Activated B cell treated with CpG ODN at 0.5 μM for 24 hours (primary cell): ENCODE data around the gene SART1. TPM values are rescaled to one million over a fixed set of nuclear protein-coding genes. Genes with fewer than 3 reads are reported as not detected.

Experiments used
- ATAC-seq: fragments of 200-7000 bp; cut with Tn5 transposase; one replicate; pipeline ENCODE4 v1.10.0; 2021; ENCODE audit warnings: low read depth, mild to moderate bottlenecking, moderate library complexity
- CTCF ChIA-PET: fragments of 350-600 bp; sonication (Branson Sonifier 250); formaldehyde crosslinking; loops from one replicate; lab custom pipeline; 2021; ENCODE audit warnings: antibody characterized with exemption; lab: Charles Lee
- POLR2A ChIA-PET: fragments of 350-600 bp; sonication (Branson Sonifier 250); formaldehyde crosslinking; loops from one replicate; lab custom pipeline; 2021; ENCODE audit warnings: antibody characterized with exemption; lab: Charles Lee
- DNase-seq: peaks from one replicate; pipeline ENCODE4 v3.0.0; 2022
- H3K27ac Mint-ChIP-seq: one replicate; pipeline ENCODE4 v1.8.0; 2020; ENCODE audit warnings: mixed read lengths
- H3K27me3 Mint-ChIP-seq: one replicate; pipeline ENCODE4 v1.8.0; 2021; ENCODE audit warnings: mixed read lengths
- H3K36me3 Mint-ChIP-seq: one replicate; pipeline ENCODE4 v1.8.0; 2021; ENCODE audit warnings: low read depth, mixed read lengths
- H3K4me1 Mint-ChIP-seq: one replicate; pipeline ENCODE4 v1.8.0; 2021; ENCODE audit warnings: mixed read lengths
- H3K4me3 Mint-ChIP-seq: one replicate; pipeline ENCODE4 v1.8.0; 2020; ENCODE audit warnings: mild to moderate bottlenecking, mixed read lengths
- H3K9me3 Mint-ChIP-seq: one replicate; pipeline ENCODE4 v1.8.0; 2020; ENCODE audit warnings: mixed read lengths
- intact Hi-C: fragments of 100-400 bp; cut with micrococcal nuclease; formaldehyde crosslinking; loops from one replicate; pipeline ENCODE4 v1.15.1; 2024
- total RNA-seq: library from RNA; stranded (reverse); gene quantifications from 2 replicates; pipeline ENCODE4 v1.2.3, GENCODE V29; 2022
- TF ChIP-seq, protein P1 (sequence below): fragments of 200-600 bp; IDR thresholded peaks from one replicate; pipeline ENCODE4 v1.8.0; 2022; ENCODE audit warnings: antibody characterized with exemption, mild to moderate bottlenecking

SART1 gene
- total RNA-seq, 1 donor from 2014 or later, result 86.6 TPM

DNA sequence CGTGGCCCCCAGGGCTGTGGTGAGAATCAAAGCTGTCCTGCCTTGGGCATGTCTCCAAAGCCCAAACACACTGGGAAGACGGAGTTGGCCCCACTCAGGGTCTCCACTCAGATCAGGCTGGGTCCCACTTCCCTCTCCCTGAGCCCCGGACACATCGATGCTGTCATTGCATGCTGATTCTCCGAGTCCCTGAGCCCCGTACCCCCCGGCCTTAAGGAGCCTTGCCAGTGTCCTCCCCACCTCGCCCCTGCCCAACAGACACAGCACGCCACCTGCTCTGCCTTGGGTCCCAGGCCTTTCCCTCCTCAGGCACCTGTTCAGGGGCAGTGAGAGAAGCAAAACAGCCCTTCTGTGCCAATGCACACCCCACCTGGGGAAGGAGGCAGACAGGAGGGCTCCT, 25.8 kb downstream of the SART1 start:
- CTCF ChIA-PET, result interaction anchor here (1.4 to 6.1 kb wide), 3 partner anchors 97 to 207 kb away, joined by 5 to 67 read pairs (median 11); partner anchors contain the start of gene CCDC85B
- intact Hi-C loops, result no loop called here
- Mint-ChIP-seq H3K27me3 (no peaks in the 10 kb centered on the region), H3K27ac (no peak overlapping the region), H3K9me3 (no peaks in the 10 kb centered on the region), H3K36me3 (peaks cover 11% of the 10 kb centered on the region), H3K4me1 (peaks cover 5% of the 10 kb centered on the region), H3K4me3 (no peak overlapping the region)
- TF ChIP-seq, protein P1, sequence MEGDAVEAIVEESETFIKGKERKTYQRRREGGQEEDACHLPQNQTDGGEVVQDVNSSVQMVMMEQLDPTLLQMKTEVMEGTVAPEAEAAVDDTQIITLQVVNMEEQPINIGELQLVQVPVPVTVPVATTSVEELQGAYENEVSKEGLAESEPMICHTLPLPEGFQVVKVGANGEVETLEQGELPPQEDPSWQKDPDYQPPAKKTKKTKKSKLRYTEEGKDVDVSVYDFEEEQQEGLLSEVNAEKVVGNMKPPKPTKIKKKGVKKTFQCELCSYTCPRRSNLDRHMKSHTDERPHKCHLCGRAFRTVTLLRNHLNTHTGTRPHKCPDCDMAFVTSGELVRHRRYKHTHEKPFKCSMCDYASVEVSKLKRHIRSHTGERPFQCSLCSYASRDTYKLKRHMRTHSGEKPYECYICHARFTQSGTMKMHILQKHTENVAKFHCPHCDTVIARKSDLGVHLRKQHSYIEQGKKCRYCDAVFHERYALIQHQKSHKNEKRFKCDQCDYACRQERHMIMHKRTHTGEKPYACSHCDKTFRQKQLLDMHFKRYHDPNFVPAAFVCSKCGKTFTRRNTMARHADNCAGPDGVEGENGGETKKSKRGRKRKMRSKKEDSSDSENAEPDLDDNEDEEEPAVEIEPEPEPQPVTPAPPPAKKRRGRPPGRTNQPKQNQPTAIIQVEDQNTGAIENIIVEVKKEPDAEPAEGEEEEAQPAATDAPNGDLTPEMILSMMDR, result no peak
- DNase-seq (no peak), ATAC-seq (no peak)
- POLR2A ChIA-PET, result interaction anchor here (1.7 to 1.8 kb wide), 2 partner anchors 98 to 102 kb away, joined by 6 to 16 read pairs; partner anchors contain the start of genes CCDC85B and FIBP

GRCh38 chr11:65988791-65989592, 27.5 kb downstream of the SART1 start:
- ChIA-PET POLR2A (interaction anchor here (0.6 to 1.8 kb wide), 12 partner anchors 99 to 412 kb away, joined by 3 to 16 read pairs (median 6); partner anchors contain the start of genes CCDC85B, CFL1, FIBP and KAT5), CTCF (interaction anchor here (0.6 to 6.1 kb wide), 8 partner anchors 10 to 277 kb away, joined by 3 to 67 read pairs (median 4); partner anchors contain the start of genes CCDC85B, KAT5 and MUS81)
- Mint-ChIP-seq H3K4me1 (peaks cover 5% of the 10 kb centered on the region), H3K27me3 (no peaks in the 10 kb centered on the region), H3K36me3 (peaks cover 11% of the 10 kb centered on the region), H3K27ac (peak overlapping the region; percentile 62), H3K4me3 (no peak overlapping the region), H3K9me3 (no peaks in the 10 kb centered on the region)
- intact Hi-C loops, result loop anchor here (1.0 to 2.0 kb wide), 13 partner anchors 13 to 363 kb away; partner anchors contain the start of genes AP5B1, BANF1, C11orf68 and CFL1
- TF ChIP-seq, protein P1, result peak; percentile 75
- ATAC-seq, result peak; percentile 99
- DNase-seq, result peak; percentile 67

DNA sequence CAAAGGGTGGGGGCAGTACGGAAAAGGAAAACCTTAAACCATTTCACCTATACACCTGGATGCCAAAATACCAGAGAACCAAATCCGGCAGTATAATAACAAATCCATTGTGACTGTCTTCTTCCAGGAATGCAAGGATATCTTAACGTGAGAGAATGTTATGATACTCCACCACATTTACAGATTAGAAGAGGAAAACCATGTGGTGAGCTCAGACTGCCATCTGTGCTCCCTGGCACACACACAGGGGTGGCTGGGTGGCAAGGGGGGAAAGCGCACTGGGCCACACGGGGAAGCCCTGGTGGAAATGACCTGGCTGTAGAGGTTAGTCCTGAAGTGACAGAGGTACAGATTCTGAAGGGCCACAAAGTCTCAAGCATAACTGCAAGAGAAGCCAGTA, 30.5 kb downstream of the SART1 start:
- ChIA-PET POLR2A (interaction anchor here (0.9 to 1.5 kb wide), 2 partner anchors 104 to 280 kb away, joined by 4 to 5 read pairs; partner anchors contain the start of genes FIBP and KAT5), CTCF (interaction anchor here (6.1 kb wide), 1 partner anchor 107 kb away, joined by 67 read pairs; no protein-coding TSS in a partner anchor)
- no peaks in the 10 kb centered on the region for H3K9me3 Mint-ChIP-seq
- no peaks in the 10 kb centered on the region for H3K27me3 Mint-ChIP-seq
- no peak for ATAC-seq
- H3K4me3 Mint-ChIP-seq, result no peak overlapping the region
- no peak overlapping the region for H3K27ac Mint-ChIP-seq
- intact Hi-C loops, result no loop called here
- peaks cover 25% of the 10 kb centered on the region for H3K36me3 Mint-ChIP-seq
- TF ChIP-seq, protein P1, result no peak
- DNase-seq, result no peak
- peaks cover 5% of the 10 kb centered on the region for H3K4me1 Mint-ChIP-seq

DNA sequence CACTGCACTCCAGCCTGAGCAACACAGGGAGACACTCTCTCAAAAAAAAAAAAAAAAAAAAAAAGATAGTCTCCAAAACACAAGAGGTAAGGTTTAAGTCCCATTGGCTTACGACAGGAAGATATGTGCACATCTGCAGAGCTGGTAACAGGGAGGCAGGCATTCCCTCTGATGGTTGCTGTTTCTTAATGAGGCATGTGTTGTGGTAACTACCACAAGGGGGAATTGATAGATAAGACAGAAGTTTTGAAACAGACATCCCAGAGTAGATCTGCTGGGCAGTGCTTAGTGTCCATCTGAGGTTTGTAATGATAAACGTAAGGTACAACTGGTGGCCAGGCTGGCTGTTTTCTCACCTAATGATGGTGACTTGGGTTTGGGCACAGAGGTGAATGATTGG, 35.8 kb downstream of the SART1 start:
- peaks cover 60% of the 10 kb centered on the region for H3K36me3 Mint-ChIP-seq
- ChIA-PET CTCF (no interaction called here), POLR2A (interaction anchor here (0.5 kb wide), 1 partner anchor 12 kb away, joined by 8 read pairs; no protein-coding TSS in a partner anchor)
- H3K4me1 Mint-ChIP-seq, result peaks cover 25% of the 10 kb centered on the region
- DNase-seq (no peak), ATAC-seq (no peak)
- intact Hi-C loops, result no loop called here
- TF ChIP-seq, protein P1, result no peak
- no peak overlapping the region for H3K4me3 Mint-ChIP-seq
- no peak overlapping the region for H3K27ac Mint-ChIP-seq
- H3K9me3 Mint-ChIP-seq, result no peaks in the 10 kb centered on the region
- H3K27me3 Mint-ChIP-seq, result no peaks in the 10 kb centered on the region
